GM19463 (cell line): ENCODE measurements around the gene CENPX.

ENCODE experiments used
- ATAC-seq: cut with Tn5 transposase; IDR thresholded peaks from one replicate; pipeline ENCODE4 v1.9.1; 2021; ENCODE audit warnings: mild to moderate bottlenecking, moderate library complexity; ENCODE audit not compliant: unreplicated experiment

The CENPX gene

DNA sequence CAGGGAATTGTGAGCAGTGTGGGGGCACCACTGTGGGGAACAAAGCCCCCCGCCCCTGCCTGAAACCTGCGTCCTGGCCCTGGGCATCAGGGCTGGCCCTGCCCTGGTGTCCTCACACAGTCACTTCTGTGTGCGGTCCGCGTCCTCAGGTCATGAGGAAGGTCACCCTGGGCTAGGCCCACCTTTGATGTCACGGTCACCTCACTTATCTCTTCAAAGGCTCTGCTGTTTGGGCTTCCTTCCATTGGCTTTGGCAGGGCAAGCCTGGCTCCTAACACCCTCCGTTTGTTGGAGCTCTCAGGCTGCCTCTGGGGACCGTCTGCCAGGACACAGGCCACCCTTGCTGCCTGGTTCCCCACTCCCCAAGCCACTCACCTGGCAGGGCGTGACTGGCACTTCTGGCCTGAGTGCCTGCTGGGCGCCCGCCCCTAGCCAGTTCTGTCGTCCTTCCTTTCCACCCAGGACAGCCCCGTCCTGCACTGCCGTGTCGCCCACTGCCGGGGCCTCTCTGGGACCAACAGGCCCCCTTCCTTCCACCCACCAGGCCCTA lies 8.8 kb downstream of the CENPX start:
- no peak for ATAC-seq

DNA sequence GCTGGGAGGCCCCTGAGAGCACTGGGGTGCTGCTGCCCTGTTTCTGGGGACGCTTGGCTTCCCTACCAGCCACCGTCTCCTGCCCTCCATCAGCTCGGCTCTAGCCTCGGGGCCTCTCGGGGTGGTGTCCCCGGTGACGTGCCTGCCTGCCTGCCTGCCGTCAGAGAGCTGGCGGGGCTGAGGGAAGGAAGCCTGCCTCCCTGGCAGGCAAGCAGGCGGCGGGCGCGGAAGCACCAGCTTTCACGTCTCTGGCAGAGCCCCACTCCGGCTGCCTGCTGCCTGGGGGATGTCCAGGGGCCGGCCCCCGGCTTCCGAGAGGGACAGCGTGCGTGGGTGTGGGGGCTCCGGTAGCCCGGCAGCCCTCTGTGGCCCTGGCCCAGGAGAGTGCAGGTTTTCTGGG lies 9.3 kb downstream of the CENPX start:
- ATAC-seq, result no peak

DNA sequence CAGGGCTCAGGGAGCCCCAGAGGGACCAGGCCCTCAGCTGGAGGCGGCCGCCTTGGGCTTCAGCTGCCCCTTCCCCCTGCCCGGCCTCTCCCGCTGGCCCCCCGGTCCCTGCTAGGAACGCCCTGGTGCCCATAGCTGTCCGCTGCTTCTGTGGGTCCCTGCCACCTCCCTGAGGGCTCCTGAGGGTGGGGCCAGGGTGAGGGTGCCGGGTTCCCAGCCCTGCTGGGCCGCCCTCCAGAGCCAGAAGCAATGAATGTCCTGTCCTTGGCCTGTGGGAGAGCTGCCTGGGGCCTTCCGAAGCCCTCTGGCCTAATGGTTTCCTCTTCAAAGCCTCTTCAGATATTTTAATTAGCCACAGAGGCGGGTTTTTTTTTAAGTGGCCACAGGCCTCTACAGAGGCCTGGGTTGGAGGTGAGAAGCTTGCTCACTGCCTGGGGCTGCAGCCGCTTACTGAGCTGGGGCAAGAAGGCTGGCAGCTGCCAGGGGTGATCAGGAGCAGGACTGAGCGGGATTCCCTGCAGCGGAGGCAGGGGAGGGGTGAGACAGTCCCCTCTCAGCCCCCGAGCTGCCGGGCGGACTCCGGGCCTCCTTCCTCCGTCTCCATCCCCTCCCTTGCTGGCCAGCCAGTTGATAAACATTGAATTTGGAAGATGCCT lies 9.9 kb downstream of the CENPX start:
- no peak for ATAC-seq

DNA sequence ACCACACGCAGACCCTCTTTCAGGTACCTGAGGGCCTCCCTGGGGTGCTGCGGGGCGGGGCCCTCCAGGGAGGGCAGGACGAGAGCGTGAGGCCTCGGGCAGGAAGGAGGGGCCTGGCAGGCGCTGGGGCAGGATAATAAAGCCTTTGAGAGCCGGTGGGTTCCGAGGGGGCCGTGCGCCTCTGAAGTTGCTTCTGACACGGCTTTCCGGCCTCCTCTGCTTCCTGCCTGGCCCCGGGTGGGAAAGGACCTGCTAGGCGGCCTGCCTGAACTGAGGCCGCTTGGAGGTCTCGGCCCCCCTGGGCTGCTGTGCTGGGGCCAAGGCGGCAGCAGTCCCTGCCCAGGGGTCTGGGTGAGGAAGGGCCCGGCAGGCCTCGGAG lies 10.4 kb downstream of the CENPX start:
- no peak for ATAC-seq

DNA sequence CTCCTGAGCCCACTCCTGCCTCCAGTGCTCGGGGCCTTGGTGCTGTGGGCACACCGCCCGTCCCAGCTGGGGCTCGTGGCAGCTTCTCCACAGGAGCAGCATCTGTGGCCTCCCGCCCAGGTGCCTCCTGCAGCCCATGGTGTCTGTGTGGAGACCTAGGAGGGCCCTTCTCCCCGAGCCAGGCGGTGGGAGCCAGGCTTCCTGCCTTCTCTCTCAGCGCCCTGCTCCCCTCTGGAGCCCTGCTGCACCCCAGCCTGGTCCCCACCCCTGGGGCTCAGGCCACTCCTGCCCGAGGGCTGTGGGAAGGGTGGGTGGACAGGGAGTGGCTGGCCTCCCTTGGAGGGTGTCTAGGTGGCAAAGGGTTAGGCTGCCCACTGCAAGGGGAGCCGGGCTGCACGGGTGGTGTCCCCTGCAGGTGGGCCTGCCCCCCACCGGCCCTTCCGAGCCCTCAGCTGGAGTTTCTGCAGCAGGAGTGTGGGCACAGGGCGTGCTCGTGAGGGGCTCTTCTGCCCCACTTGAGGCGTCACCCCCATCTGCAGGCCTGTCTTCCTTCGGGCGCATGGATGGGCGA lies 11.0 kb downstream of the CENPX start:
- ATAC-seq, result no peak

DNA sequence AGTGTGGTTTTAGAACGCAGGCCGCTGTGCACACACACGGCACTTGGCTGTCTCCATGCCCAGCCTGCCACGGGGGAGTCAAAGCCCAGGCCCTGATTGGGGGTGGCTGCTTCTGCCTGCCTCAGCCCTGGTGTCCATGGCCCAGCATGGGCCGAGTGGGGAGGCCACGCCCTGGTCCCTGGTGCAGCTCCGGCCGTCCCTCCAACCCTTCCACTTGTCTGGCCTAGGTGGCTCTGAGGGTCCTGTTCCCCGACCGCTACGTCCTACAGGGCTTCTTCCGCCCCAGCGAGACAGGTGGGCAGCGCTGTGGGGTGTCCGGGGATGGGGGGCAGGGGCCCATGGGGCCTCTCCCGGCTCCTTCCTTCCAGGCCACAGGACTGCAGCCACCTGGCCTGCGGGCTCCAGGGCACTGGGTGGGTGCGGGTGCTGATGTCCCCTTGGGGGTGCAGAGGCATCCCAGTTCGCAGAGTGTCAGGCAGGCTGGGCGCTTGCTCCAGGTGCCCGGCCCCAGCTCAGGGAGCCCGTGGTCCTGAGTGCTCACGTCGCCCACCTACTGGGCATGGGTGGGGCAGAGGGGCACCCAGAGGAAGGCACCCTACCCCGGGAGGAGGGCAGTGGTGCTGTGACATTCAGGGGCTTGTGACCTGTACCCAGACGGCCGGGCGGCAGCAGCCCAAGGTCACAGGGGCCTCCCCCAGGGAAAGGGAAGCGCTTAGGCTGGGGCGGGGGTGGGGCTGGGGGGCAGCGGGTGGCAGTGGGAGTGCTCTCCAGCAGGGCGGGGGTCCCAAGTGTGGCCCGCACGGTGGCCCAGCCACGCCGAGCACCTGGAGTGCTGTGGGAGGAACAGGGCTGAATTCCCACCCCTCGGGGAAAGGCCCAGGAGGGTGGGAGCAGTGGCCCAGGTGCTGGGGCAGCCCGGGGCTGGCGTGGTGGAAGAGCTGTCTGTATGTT lies 11.8 kb downstream of the CENPX start:
- no peak for ATAC-seq

DNA sequence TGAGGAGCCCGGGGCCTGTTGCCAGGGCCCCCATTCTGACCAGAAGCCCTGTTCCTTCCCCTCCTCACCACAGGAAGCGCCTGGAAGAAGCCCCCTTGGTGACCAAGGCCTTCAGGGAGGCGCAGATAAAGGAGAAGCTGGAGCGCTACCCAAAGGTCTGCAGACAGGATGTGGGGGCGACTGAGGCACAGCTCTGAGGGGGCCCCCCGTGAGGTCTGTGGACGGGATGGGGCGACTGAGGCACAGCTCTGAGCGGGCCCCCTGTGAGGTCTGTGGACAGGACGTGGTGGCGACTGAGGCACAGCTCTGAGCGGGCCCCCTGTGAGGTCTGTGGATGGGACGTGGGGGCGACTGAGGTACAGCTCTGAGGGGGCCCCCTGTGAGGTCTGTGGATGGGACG lies 13.3 kb downstream of the CENPX start:
- ATAC-seq, result no peak

DNA sequence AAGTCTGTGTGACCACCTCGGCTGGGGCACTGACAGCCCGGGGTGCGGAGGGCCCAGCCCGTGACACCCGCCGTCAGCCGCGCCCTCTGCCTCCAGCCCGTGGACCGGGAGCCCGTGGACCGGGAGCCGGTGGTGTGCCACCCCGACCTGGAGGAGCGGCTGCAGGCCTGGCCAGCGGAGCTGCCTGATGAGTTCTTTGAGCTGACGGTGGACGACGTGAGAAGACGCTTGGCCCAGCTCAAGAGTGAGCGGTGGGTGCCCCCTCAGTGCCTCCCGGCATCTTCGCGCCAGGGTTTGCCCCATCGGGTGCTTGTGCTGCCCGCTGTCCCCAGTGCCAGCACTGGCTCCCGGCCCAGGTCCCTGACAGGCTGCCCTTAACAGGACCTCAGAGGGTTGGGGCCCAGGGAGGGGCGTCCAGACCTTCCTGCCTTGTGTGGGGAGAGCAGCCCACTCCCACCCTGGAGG lies 13.7 kb downstream of the CENPX start:
- no peak for ATAC-seq

DNA sequence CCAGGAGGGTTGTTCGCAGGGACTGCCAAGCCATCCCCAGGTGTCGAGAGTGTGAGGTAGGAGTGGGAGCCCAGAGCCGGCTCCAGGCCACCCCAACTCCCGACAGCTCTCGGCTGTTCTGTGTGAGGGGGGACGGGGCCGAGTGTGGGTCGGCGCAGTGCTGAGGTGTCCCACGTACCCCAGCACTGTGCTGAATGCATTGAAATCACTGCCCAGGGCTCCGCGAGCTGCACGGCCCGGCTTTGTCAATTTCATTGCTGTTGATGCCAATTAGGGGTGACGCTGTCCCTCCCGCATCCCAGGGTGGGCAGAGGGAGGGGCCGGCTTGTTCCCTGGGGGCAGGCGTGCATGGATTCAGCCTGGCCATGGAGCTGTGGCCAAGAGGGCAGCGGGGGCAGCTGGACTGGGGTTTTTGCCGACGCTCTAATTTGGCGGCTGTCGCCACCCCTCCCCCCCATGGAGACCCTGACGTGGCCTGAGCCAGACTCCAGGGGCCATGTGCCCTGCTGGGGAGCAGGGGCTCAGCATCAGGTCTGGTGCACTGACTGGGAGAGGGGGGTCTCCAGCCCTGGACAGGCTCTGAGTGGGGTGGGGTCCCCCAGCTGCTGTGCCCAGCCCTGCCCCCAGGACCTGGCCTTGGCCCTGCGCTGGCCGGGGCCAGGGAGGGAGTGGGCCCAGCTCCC lies 14.3 kb downstream of the CENPX start:
- no peak for ATAC-seq

DNA sequence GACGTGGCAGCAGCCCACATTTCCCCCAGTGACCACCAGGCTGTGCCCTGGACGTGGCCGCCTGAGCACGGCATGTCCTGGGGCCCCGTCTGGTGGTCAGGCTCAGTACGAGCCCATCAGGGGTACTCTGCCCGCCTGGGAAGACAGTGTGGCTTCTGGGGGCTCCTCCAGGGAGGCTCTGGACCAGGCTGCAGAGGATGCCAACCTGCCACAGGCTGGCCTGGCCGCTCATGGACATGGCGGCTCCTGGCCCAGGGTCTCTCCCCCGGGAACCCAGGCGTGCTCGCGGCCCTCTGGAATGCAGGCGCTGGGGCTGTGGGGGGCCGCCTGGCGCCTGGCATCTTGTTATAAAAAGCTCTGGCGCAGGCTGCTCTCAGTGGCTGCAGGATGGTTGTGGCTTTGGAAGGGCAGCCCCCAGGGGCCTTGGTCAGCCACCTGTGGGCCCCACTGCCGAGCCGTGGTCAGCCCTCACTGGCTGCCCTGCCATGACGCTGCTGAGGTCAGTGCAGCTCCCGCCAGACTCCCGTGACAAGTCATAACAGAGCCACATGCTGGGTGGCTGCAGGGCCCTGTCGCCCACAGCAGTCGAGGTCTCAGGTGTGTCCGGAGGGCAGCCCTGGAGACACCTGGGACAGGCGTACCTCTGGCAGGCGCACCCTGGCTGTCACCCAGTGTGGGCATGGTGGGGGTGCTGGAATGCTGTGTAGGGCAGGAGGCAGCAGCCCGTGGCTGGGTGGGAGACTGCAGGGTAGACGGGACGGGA lies 15.0 kb downstream of the CENPX start:
- ATAC-seq, result no peak

DNA sequence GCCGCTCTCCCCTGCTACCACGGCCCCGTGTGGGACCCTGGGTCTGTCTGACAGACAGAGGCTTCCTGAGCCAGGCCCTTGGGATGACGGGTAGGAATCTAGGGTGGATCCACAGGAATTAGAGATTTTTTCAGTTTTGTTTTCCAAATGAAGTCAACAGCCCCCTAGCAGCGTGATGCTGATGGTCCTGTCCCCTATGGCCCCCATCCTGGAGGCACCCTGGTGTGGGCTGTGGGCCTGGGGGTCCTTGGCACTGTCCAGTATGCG lies 15.5 kb downstream of the CENPX start:
- ATAC-seq, result no peak

DNA sequence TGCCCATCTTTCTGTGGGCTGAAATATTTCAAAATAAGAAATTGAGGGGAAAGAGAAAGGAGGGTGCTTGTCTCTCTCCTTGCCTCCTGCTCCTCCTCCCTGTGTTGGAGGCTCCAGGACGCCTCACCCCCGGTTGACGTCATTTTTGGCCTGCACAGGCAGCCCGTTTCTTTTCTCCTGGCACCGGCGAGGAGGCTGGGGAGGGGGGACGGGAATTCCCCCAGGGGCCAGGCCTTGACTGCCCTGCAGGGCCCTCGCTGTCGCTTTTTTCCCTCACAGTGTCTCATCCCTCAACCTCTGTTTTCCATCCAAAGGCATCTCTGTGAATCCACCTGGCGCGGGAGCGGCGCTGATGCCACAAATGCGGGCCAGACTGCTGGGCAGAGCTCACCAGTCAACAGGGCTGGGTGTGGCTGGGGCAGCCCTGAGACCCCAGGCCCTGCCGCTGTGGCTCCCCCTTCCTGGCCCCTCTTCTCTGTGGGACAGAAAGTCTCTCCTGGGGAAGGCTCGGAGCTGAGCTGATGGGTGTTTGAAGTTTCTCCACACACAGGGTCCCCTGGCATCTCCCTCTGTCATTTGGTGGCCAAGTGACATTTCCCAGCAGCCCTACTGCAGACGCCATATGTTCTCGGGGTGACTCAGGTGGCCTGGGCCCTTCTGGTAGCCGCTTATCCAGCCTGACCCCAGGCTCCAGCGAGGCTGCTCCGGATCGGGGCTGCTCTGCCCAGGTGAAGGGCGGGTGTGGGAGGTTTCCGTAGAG lies 16.0 kb downstream of the CENPX start:
- no peak for ATAC-seq

DNA sequence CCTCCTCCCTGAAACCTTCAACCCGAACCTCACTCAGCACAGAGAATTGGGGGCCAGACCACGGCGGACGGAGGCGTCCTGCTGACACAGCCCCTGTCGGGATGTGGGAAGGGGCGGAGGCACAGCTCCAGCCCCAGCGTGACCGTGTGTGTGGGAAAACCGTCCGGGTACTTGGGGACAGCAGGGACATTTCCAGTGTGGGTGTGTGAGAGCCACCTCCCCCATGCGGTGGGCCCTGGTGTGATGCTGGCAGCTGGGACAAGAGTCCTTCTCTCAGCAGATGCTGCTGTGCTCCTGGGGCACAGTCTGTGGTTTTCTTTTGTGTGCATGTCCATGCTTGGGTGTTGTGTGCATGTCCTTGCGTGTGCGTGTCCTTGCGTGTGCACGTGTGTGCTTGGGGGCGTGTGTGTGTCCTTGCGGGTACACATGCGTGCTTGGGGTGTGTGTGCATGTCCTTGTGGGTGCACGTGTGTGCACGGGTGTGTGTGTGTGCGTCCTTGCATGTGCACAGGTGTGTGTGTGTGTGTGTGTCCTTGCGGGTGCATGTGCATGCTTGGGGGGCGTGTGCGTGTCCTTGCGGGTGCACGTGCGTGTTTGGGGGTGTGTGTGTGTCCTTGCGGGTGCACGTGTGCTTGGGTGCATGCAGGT lies 16.9 kb downstream of the CENPX start:
- ATAC-seq, result no peak

DNA sequence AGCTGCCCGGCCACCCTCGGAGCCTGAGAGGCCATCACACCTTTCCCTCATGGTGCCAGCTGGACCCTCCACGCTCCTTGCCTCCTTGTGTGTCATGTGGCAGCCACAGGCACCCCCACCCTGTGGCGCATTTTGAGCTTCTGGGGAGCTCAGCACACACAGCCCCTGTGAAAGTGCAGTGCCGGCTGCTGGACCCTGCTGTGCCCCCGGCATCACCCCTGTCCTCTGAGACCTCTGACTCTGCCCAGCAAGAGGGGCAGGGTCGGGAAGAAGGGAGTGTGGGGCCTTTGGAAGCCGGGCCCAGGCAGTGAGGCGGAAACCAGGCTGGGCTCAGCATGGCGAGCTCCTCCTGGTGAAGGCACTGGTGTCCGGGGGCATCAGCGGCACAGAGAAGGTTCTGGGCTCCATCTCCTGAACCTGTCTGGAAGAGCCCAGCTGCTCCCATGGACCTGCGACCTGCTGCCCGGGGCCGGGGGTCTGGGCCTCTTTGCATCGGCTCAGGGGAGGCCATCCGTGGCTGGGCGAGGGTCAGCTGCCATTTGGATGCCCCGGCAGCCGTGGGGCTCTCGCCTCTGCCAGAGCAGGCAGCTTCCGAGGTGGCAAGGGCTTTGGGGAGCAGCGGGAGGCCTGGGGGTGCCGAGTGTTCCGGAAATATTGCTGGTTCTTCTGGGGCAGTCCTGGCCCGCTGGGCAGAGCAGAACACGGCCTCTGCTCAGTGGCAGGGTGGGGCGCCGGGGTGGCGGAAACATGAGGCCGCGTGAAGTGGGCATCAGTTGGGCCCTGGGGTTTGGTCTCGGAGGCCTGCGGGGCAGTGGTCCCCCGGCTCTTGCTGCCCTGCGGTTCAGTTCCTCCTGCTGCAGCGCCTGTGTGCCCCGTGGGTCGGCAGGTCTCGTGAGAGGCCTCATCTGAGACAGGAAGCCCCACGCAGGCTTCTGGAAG lies 17.9 kb downstream of the CENPX start:
- no peak for ATAC-seq

DNA sequence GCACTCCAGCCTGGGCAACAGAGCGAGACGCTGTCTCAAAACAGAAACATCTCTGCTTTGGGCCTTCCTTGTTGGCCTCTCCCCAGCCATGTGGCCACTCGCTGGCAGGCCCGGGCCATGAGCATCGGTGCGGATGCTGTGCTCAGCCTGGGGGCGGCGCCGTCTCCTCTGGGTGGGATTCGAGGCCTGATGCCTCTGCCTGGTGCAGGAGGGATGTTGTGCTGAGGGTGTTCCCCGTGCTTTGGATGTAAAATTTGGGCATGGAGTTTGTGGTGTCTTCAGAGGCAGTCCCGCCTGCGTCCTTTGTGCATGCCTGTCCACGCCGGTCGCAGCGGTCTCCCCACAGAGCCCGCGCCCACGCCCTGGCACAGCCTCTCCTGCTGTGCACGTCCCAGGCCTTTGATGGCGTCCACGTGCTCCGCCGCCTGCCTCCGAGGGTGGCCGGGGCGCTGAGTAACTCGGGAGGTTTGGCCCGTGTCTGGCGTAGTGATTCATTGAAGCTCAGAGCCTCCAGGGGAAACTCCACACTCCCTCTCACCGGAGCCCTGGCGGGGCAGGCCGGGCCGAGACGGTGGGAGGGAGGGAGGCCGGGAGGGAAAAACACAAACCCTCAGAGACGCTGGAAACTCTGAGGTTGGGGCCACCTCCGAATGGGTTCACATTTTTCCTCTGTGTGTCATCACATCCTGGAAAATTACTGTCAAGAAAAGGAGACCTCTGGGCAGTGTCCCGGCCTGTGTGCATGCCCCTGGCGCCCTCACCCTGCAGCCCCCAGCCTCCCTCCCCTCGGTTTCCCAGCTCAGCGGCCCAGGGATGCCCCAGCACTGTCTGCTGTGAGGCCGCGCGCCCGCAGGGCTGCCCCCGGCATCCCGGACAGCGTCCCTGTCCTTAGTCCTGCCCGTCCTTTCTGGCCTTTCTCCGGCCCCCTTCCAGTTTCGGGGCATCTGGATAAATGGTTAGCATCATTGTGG lies 19.0 kb downstream of the CENPX start:
- ATAC-seq, result no peak

DNA sequence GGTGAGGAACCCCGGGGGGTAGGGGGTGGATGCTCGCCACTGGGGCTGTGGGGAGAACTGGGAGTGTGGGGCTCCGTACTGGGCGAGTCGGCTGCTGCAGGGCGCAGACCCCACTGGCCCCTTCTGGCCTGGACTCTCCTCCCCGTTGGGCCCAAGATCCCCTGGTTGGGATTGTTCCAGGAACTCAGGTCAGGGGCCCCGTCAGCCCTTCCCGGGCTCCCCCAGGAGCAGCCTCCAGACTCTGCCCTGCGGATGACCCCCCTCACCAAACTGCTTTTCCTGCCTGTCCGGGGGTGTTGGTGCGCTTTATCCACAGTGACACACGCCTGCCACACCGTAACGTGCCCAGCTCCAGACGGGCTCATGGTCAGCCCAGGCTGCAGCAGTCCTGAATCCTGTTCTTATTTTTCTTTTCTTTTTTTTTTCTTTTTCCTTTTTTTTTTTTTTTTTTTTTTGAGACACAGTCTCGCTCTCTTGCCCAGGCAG lies 21.1 kb downstream of the CENPX start:
- no peak for ATAC-seq
